HepG2 (cell line): ENCODE data around the gene MRPS25. TPM values are rescaled to one million over a fixed set of nuclear protein-coding genes. Genes with fewer than 3 reads are reported as not detected.

Experiments
- ATAC-seq: fragments of 200-7000 bp; cut with Tn5 transposase; 3 replicates; pipeline ENCODE4 v1.9.1; 2020; ENCODE audit warnings: mild to moderate bottlenecking, moderate library complexity
- BruUV-seq: library from RNA; stranded (reverse); fragments of 400-500 nt; replicated peaks from 2 replicates; lab custom pipeline; 2021; lab: Mats Ljungman, UMichigan
- CTCF ChIA-PET: fragments of 300-600 bp; formaldehyde crosslinking; extraction: SDS; loops from one replicate; lab custom pipeline; 2021; ENCODE audit warnings: low total read pairs, inconsistent platforms, low intra/inter-chr PET ratio; lab: Yijun Ruan, JAX
- POLR2A ChIA-PET: fragments of 350-600 bp; sonication (Branson Sonifier 250); formaldehyde crosslinking; loops from one replicate; lab custom pipeline; 2020; ENCODE audit warnings: antibody characterized with exemption, inconsistent platforms; lab: Yijun Ruan, JAX
- DNase-seq: peaks from one replicate; pipeline ENCODE4 v3.0.0-alpha.2; 2015; ENCODE audit warnings: low spot score
- FAIRE-seq: peaks from 3 replicates; lab custom pipeline; 2011; peaks lifted over from hg19 to GRCh38; lab: Jason Lieb, UNC
- H2AFZ ChIP-seq: one replicate; pipeline ENCODE4 v1.6.1; 2011; ENCODE audit warnings: low read length, inconsistent platforms
- H3K27ac ChIP-seq: fragments of 300-600 bp; 3 replicates; pipeline ENCODE4 v1.8.0; 2011; ENCODE audit warnings: mixed run types, mild to moderate bottlenecking, mixed read lengths, low read length, inconsistent platforms; ENCODE audit not compliant: insufficient read depth; ENCODE audit errors: extremely low read length
- H3K27me3 ChIP-seq, 2 experiments: fragments of 200-600 bp in 1 of 2; 2 replicates in 1 of 2; 3 replicates in 1 of 2; pipeline versions ENCODE4 v1.6.0 to v1.8.0; 2011; ENCODE audit warnings: low read length in 2 of 2, mild to moderate bottlenecking in 2 of 2, moderate library complexity in 2 of 2, inconsistent platforms in 1 of 2; ENCODE audit not compliant: insufficient read depth in 2 of 2, control insufficient read depth in 1 of 2
- H3K36me3 ChIP-seq, 2 experiments: fragments of 200-600 bp in 1 of 2; replicated peaks in 1 of 2; 2 replicates in 1 of 2; 3 replicates in 1 of 2; pipeline versions ENCODE4 v1.5.1 to v1.8.0; 2011; ENCODE audit warnings: low read length in 2 of 2, inconsistent platforms in 1 of 2; ENCODE audit not compliant: insufficient read depth in 2 of 2, control insufficient read depth in 1 of 2
- H3K4me1 ChIP-seq: 2 replicates; pipeline ENCODE4 v1.5.1; 2012; ENCODE audit warnings: low read length, inconsistent platforms; ENCODE audit not compliant: insufficient read depth
- H3K4me2 ChIP-seq: 2 replicates; pipeline ENCODE4 v1.6.0; 2011; ENCODE audit warnings: low read depth, low read length, inconsistent platforms
- H3K4me3 ChIP-seq, 3 experiments: fragments of 200-600 bp in 1 of 3; sonication (generic), shearing (Covaris generic) in 1 of 3; replicated peaks in 1 of 3; 2 replicates each; pipeline ENCODE4 v1.5.1; 2011 to 2016; ENCODE audit warnings: low read length in 3 of 3, inconsistent platforms in 2 of 3, low read depth in 2 of 3, mild to moderate bottlenecking in 2 of 3, control low read depth in 1 of 3, mixed read lengths in 1 of 3; ENCODE audit not compliant: insufficient read depth in 1 of 3
- H3K79me2 ChIP-seq: one replicate; pipeline ENCODE4 v1.6.1; 2011; ENCODE audit warnings: low read length, inconsistent platforms; ENCODE audit not compliant: insufficient read depth
- H3K9ac ChIP-seq: 2 replicates; pipeline ENCODE4 v1.6.0; 2011; ENCODE audit warnings: mild to moderate bottlenecking, low read depth, low read length, inconsistent platforms; ENCODE audit not compliant: insufficient read depth
- H3K9me3 ChIP-seq: 2 replicates; pipeline ENCODE4 v1.5.1; 2012; ENCODE audit warnings: mild to moderate bottlenecking, low read length
- H4K20me1 ChIP-seq: 2 replicates; pipeline ENCODE4 v1.6.0; 2011; ENCODE audit warnings: inconsistent platforms, mild to moderate bottlenecking, low read length, moderate library complexity; ENCODE audit not compliant: insufficient read depth
- ATRX ChIP-seq: sonication (generic); formaldehyde crosslinking; IDR thresholded peaks from 2 replicates; pipeline ENCODE4 v1.4.0; 2020; ENCODE audit warnings: missing genetic modification reagents, borderline replicate concordance
- KLF9 ChIP-seq: IDR thresholded peaks from 2 replicates; pipeline ENCODE4 v1.6.1; 2016; ENCODE audit warnings: low read depth
- SP5 ChIP-seq: IDR thresholded peaks from 2 replicates; pipeline ENCODE4 v1.6.1; 2016; ENCODE audit warnings: low read depth, borderline replicate concordance
- SYNCRIP ChIP-seq: fragments of 200-400 bp; formaldehyde crosslinking; IDR thresholded peaks from 2 replicates; pipeline ENCODE4 v1.6.1; 2018; ENCODE audit warnings: mild to moderate bottlenecking, low read depth, low read length; ENCODE audit not compliant: insufficient read depth
- ZNF318 ChIP-seq: sonication (generic); formaldehyde crosslinking; IDR thresholded peaks from 2 replicates; pipeline ENCODE4 v1.4.0; 2020; ENCODE audit warnings: mild to moderate bottlenecking, missing genetic modification reagents
- ZNF879 ChIP-seq: sonication (generic); formaldehyde crosslinking; IDR thresholded peaks from 2 replicates; pipeline ENCODE4 v1.8.1; 2023; ENCODE audit warnings: missing genetic modification reagents
- ZNF891 ChIP-seq: sonication (generic); formaldehyde crosslinking; IDR thresholded peaks from 2 replicates; pipeline ENCODE4 v1.5.0; 2020; ENCODE audit warnings: mild to moderate bottlenecking, missing genetic modification reagents
- WGBS: methylation state at CpG from one replicate; pipeline ENCODE4 v1.1.6; 2017; ENCODE audit warnings: low lambda C conversion rate; 5-methylcytosine and 5-hydroxymethylcytosine counted together
- in situ Hi-C: cut with HindIII; loops from 2 replicates; pipeline ENCODE4 v1.10.0; 2017; ENCODE audit warnings: low pct_unique_long_range_greater_than_20kb; ENCODE audit not compliant: extremely low pct_ligation_motif_present
- intact Hi-C: fragments of 100-400 bp; cut with micrococcal nuclease; formaldehyde crosslinking; loops from one replicate; pipeline ENCODE4 v1.10.0; 2022; ENCODE audit not compliant: unreplicated experiment
- polyA plus RNA-seq, 8 experiments: library from polyadenylated mRNA; depleted of rRNA in 3 of 8; stranded (reverse) in 7 of 8; unstranded in 1 of 8; fragments of >200 nt; fragmentation: Illumina TruSeq in 4 of 8; extraction: Trizol in 4 of 8; gene quantifications; 2 replicates each; pipeline versions ENCODE4 v1.2.1 to v1.2.3, GENCODE V29; 2011 to 2016; ENCODE audit warnings: low read depth in 4 of 8, missing spikeins in 1 of 8, mixed read lengths in 1 of 8; ENCODE audit not compliant: insufficient read depth in 1 of 8
- total RNA-seq, 5 experiments: library from RNA; depleted of rRNA; stranded (reverse); fragments of >200 nt; fragmentation: Illumina TruSeq; extraction: Trizol; gene quantifications; 2 replicates each; pipeline ENCODE4 v1.2.3, GENCODE V29; 2016; ENCODE audit warnings: low read depth in 1 of 5
- TF ChIP-seq, protein P1 (sequence below): sonication (generic); formaldehyde crosslinking; conservative IDR thresholded peaks from 2 replicates; pipeline ENCODE4 v1.4.0; 2020; ENCODE audit warnings: mild to moderate bottlenecking, missing genetic modification reagents, moderate library complexity
- TF ChIP-seq, protein P2 (sequence below): sonication (generic); formaldehyde crosslinking; IDR thresholded peaks from 2 replicates; pipeline ENCODE4 v1.4.0; 2020; ENCODE audit warnings: missing genetic modification reagents

Gene MRPS25
- total and polyA plus RNA-seq, 2 of the 13 experiments (the other 11 are each of a cell fraction or from before 2014, with no cell fraction given): 60.1 to 74.3 TPM

DNA sequence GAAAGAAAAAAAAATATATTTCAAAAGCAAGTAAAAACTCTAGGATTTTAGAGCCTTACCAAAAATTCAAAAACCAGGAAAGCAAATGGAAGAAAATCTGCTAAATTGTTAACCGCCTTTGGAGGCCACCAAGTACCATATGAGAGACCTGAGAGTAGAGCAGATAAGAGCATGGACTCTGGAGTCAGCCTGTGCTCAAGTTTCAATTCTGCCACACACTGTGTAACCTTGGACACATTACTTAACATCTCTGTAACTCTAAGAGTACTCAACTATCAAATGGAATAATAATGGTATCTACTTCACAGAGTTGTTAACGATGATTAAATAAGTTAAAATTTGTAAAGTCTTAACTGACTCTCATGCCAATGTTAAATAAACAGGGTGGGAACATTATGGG, 21.1 kb upstream of the MRPS25 start:
- FAIRE-seq (peak; percentile 8), DNase-seq (no peak), ATAC-seq (peak; percentile 72)
- no peaks in the 10 kb centered on the region for H4K20me1 ChIP-seq
- no peaks in the 10 kb centered on the region for H3K9me3 ChIP-seq
- no peak overlapping the region for H3K4me3 ChIP-seq
- H3K27me3 ChIP-seq: no peaks in the 10 kb centered on the region
- no peaks in the 10 kb centered on the region for H3K79me2 ChIP-seq
- WGBS: 93% methylated on average over 2 of the region's 2 CpGs
- H3K27ac ChIP-seq: no peak overlapping the region
- H3K9ac ChIP-seq: no peak overlapping the region
- intact Hi-C loops: no loop called here
- ChIA-PET CTCF (no interaction called here), POLR2A (interaction anchor here (1.3 kb wide), 1 partner anchor 22 kb away, joined by 3 read pairs; the partner anchor contains the start of gene MRPS25)
- H3K4me2 ChIP-seq: no peak overlapping the region
- peaks cover 22 to 46% of the 10 kb centered on the region in 2 experiments; a peak in 4 of 5 replicates for H3K36me3 ChIP-seq
- H3K4me1 ChIP-seq: peaks cover 30% of the 10 kb centered on the region
- no TSS peak for BruUV-seq
- no peak overlapping the region for H2AFZ ChIP-seq
- in situ Hi-C loops: no loop called here
- no peak for TF ChIP-seq ZNF318 (CRISPR knock-in tag)
- TF ChIP-seq, protein P1, sequence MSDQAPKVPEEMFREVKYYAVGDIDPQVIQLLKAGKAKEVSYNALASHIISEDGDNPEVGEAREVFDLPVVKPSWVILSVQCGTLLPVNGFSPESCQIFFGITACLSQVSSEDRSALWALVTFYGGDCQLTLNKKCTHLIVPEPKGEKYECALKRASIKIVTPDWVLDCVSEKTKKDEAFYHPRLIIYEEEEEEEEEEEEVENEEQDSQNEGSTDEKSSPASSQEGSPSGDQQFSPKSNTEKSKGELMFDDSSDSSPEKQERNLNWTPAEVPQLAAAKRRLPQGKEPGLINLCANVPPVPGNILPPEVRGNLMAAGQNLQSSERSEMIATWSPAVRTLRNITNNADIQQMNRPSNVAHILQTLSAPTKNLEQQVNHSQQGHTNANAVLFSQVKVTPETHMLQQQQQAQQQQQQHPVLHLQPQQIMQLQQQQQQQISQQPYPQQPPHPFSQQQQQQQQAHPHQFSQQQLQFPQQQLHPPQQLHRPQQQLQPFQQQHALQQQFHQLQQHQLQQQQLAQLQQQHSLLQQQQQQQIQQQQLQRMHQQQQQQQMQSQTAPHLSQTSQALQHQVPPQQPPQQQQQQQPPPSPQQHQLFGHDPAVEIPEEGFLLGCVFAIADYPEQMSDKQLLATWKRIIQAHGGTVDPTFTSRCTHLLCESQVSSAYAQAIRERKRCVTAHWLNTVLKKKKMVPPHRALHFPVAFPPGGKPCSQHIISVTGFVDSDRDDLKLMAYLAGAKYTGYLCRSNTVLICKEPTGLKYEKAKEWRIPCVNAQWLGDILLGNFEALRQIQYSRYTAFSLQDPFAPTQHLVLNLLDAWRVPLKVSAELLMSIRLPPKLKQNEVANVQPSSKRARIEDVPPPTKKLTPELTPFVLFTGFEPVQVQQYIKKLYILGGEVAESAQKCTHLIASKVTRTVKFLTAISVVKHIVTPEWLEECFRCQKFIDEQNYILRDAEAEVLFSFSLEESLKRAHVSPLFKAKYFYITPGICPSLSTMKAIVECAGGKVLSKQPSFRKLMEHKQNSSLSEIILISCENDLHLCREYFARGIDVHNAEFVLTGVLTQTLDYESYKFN (CRISPR knock-in tag): no peak
- no peak for TF ChIP-seq KLF9
- no peak for TF ChIP-seq SP5 (CRISPR knock-in tag)
- no peak for TF ChIP-seq SYNCRIP
- no peak for TF ChIP-seq ATRX (CRISPR knock-in tag)
- TF ChIP-seq, protein P2, sequence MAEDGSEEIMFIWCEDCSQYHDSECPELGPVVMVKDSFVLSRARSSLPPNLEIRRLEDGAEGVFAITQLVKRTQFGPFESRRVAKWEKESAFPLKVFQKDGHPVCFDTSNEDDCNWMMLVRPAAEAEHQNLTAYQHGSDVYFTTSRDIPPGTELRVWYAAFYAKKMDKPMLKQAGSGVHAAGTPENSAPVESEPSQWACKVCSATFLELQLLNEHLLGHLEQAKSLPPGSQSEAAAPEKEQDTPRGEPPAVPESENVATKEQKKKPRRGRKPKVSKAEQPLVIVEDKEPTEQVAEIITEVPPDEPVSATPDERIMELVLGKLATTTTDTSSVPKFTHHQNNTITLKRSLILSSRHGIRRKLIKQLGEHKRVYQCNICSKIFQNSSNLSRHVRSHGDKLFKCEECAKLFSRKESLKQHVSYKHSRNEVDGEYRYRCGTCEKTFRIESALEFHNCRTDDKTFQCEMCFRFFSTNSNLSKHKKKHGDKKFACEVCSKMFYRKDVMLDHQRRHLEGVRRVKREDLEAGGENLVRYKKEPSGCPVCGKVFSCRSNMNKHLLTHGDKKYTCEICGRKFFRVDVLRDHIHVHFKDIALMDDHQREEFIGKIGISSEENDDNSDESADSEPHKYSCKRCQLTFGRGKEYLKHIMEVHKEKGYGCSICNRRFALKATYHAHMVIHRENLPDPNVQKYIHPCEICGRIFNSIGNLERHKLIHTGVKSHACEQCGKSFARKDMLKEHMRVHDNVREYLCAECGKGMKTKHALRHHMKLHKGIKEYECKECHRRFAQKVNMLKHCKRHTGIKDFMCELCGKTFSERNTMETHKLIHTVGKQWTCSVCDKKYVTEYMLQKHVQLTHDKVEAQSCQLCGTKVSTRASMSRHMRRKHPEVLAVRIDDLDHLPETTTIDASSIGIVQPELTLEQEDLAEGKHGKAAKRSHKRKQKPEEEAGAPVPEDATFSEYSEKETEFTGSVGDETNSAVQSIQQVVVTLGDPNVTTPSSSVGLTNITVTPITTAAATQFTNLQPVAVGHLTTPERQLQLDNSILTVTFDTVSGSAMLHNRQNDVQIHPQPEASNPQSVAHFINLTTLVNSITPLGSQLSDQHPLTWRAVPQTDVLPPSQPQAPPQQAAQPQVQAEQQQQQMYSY (CRISPR knock-in tag): no peak
- no peak for TF ChIP-seq ZNF891
- no peak for TF ChIP-seq ZNF879 (CRISPR knock-in tag)
